ENCODE measurements around the gene PXYLP1.

The PXYLP1 gene

GRCh38 chr3:141343077-141343476 lies 111.5 kb downstream of the PXYLP1 start:
- no peak overlapping the region for H3K27ac Mint-ChIP-seq
- no peaks in the 10 kb centered on the region for H3K4me1 Mint-ChIP-seq
- H3K36me3 Mint-ChIP-seq: no peaks in the 10 kb centered on the region
- H3K9me3 Mint-ChIP-seq: no peaks in the 10 kb centered on the region
- H3K27me3 Mint-ChIP-seq: no peaks in the 10 kb centered on the region
- no peak overlapping the region for H3K4me3 Mint-ChIP-seq

GRCh38 chr3:141343865-141344271 lies 112.2 kb downstream of the PXYLP1 start:
- H3K4me3 Mint-ChIP-seq: no peak overlapping the region
- no peaks in the 10 kb centered on the region for H3K4me1 Mint-ChIP-seq
- no peak overlapping the region for H3K27ac Mint-ChIP-seq
- no peaks in the 10 kb centered on the region for H3K36me3 Mint-ChIP-seq
- no peaks in the 10 kb centered on the region for H3K9me3 Mint-ChIP-seq
- no peaks in the 10 kb centered on the region for H3K27me3 Mint-ChIP-seq

Measured in activated naive CD4-positive, alpha-beta T cell treated with anti-CD3 and anti-CD28 coated beads, Interleukin-2, amount 50 U/mL, for 24 hours (primary cell).